GM12801 (cell line): ENCODE measurements around the gene RAPGEF5.

Source experiments
- CTCF ChIP-seq: IDR thresholded peaks from one replicate; pipeline ENCODE4 v1.5.1; 2011; ENCODE audit warnings: control low read depth; ENCODE audit not compliant: insufficient read length; ENCODE audit errors: extremely low read depth

The RAPGEF5 gene

GRCh38 chr7:22252016-22252415, 104.9 kb downstream of the RAPGEF5 start:
- no peak for TF ChIP-seq CTCF

GRCh38 chr7:22251281-22251680, 105.7 kb downstream of the RAPGEF5 start:
- no peak for TF ChIP-seq CTCF

- TF ChIP-seq CTCF = no peak
Measured at GRCh38 chr7:22250390-22250789, 106.6 kb downstream of the RAPGEF5 start.

- no peak for TF ChIP-seq CTCF
Measured at GRCh38 chr7:22248111-22248809, 108.7 kb downstream of the RAPGEF5 start.

GRCh38 chr7:22241805-22242390, 115.1 kb downstream of the RAPGEF5 start:
- TF ChIP-seq CTCF = no peak

GRCh38 chr7:22240904-22241571, 115.9 kb downstream of the RAPGEF5 start:
- no peak for TF ChIP-seq CTCF

- no peak for TF ChIP-seq CTCF
Measured at GRCh38 chr7:22238354-22239311, 118.3 kb downstream of the RAPGEF5 start.
